CD14-positive monocyte (primary cell): Measurements from ENCODE around the gene NTSR2. TPM values are rescaled to one million over a fixed set of nuclear protein-coding genes. Genes with fewer than 3 reads are reported as not detected.
A peak's percentile ranks its signal among the peaks of the same experiment; 100 is the strongest.

Source experiments
- DNase-seq, 3 donors: peaks; one replicate each; pipeline ENCODE4 v3.0.0-alpha.2; 2011 to 2022
- H2AFZ ChIP-seq: 2 replicates; pipeline ENCODE4 v1.6.0; 2012; ENCODE audit warnings: mild to moderate bottlenecking, low read depth, low read length, inconsistent platforms; ENCODE audit not compliant: insufficient read depth, poor library complexity, severe bottlenecking
- H3K27ac ChIP-seq, 2 donors: 1 replicate in 1 of 2; 2 replicates in 1 of 2; pipeline ENCODE4 v1.5.1; 2012 to 2013; ENCODE audit warnings: low read length in 2 of 2, control low read depth in 1 of 2, inconsistent platforms in 1 of 2, low read depth in 1 of 2, mild to moderate bottlenecking in 1 of 2
- H3K27me3 ChIP-seq, 2 donors: one replicate each; pipeline versions ENCODE4 v1.6.0 to v1.6.1; 2011 to 2013; ENCODE audit warnings: low read length in 2 of 2; ENCODE audit not compliant: control insufficient read depth in 2 of 2, insufficient read depth in 2 of 2
- H3K36me3 ChIP-seq, 2 donors: replicated peaks in 1 of 2; 1 replicate in 1 of 2; 2 replicates in 1 of 2; pipeline versions ENCODE4 v1.5.1 to v1.6.1; 2012 to 2013; ENCODE audit warnings: low read length in 2 of 2, control low read depth in 1 of 2, inconsistent platforms in 1 of 2, mild to moderate bottlenecking in 1 of 2; ENCODE audit not compliant: insufficient read depth in 2 of 2, control insufficient read depth in 1 of 2
- H3K4me1 ChIP-seq, 2 donors: 1 replicate in 1 of 2; 2 replicates in 1 of 2; pipeline versions ENCODE4 v1.5.1 to v1.6.1; 2012 to 2013; ENCODE audit warnings: low read length in 2 of 2, control low read depth in 1 of 2, inconsistent platforms in 1 of 2, mild to moderate bottlenecking in 1 of 2, moderate library complexity in 1 of 2; ENCODE audit not compliant: insufficient read depth in 2 of 2, control insufficient read depth in 1 of 2
- H3K4me2 ChIP-seq: replicated peaks from 2 replicates; pipeline ENCODE3; 2012; ENCODE audit warnings: low read length, moderate library complexity, mild to moderate bottlenecking; ENCODE audit not compliant: poor library complexity, severe bottlenecking; ENCODE audit errors: extremely low read depth
- H3K4me3 ChIP-seq, 3 experiments: fragments of 200-600 bp in 1 of 3; sonication (generic) in 1 of 3; replicated peaks in 1 of 3; 1 replicate in 2 of 3; 2 replicates in 1 of 3; pipeline ENCODE4 v1.5.1; 2011 to 2013; ENCODE audit warnings: low read length in 3 of 3, mild to moderate bottlenecking in 3 of 3, control low read depth in 2 of 3, low read depth in 2 of 3, inconsistent platforms in 1 of 3, moderate library complexity in 1 of 3
- H3K79me2 ChIP-seq: 2 replicates; pipeline ENCODE4 v1.6.0; 2012; ENCODE audit warnings: mild to moderate bottlenecking, control low read depth, inconsistent platforms, low read length, moderate library complexity; ENCODE audit not compliant: insufficient read depth
- H3K9ac ChIP-seq: 2 replicates; pipeline ENCODE4 v1.6.0; 2017; ENCODE audit warnings: low read length, mild to moderate bottlenecking; ENCODE audit not compliant: insufficient read depth, poor library complexity, severe bottlenecking
- H3K9me3 ChIP-seq, 2 donors: replicated peaks in 1 of 2; 1 replicate in 1 of 2; 2 replicates in 1 of 2; pipeline versions ENCODE4 v1.5.1 to v1.6.1; 2012 to 2013; ENCODE audit warnings: low read length in 2 of 2, control low read depth in 1 of 2; ENCODE audit not compliant: control insufficient read depth in 1 of 2, insufficient read depth in 1 of 2
- H4K20me1 ChIP-seq: 2 replicates; pipeline ENCODE4 v1.6.0; 2012; ENCODE audit warnings: mild to moderate bottlenecking, low read length, control low read depth, moderate library complexity; ENCODE audit not compliant: insufficient read depth
- H3K27ac Mint-ChIP-seq, 7 donors: one replicate each; pipeline ENCODE4 v1.8.0; 2020; ENCODE audit warnings: mild to moderate bottlenecking in 7 of 7, mixed read lengths in 7 of 7, moderate library complexity in 6 of 7, inconsistent platforms in 2 of 7
- H3K27me3 Mint-ChIP-seq, 3 donors: one replicate each; pipeline ENCODE4 v1.8.0; 2021 to 2022; ENCODE audit warnings: low read depth in 3 of 3, mild to moderate bottlenecking in 3 of 3, mixed read lengths in 3 of 3, moderate library complexity in 3 of 3, inconsistent platforms in 1 of 3
- H3K36me3 Mint-ChIP-seq, 2 donors: one replicate each; pipeline ENCODE4 v1.8.0; 2020; ENCODE audit warnings: mixed read lengths in 2 of 2, inconsistent platforms in 1 of 2, mild to moderate bottlenecking in 1 of 2
- H3K4me1 Mint-ChIP-seq: one replicate; pipeline ENCODE4 v1.8.0; 2020; ENCODE audit warnings: mild to moderate bottlenecking, mixed read lengths
- H3K4me3 Mint-ChIP-seq, 2 donors: one replicate each; pipeline ENCODE4 v1.8.0; 2020; ENCODE audit warnings: mild to moderate bottlenecking in 2 of 2, mixed read lengths in 2 of 2, moderate library complexity in 1 of 2
- H3K9me3 Mint-ChIP-seq, 7 donors: one replicate each; pipeline ENCODE4 v1.8.0; 2020 to 2022; ENCODE audit warnings: mixed read lengths in 7 of 7, mild to moderate bottlenecking in 6 of 7, moderate library complexity in 6 of 7, inconsistent platforms in 2 of 7
- WGBS: methylation state at CpG from one replicate; pipeline ENCODE4 v1.1.5; 2013; ENCODE audit warnings: missing lambda C conversion rate; ENCODE audit not compliant: insufficient coverage; 5-methylcytosine and 5-hydroxymethylcytosine counted together
- intact Hi-C, 2 donors: fragments of 100-400 bp; cut with micrococcal nuclease; formaldehyde crosslinking; loops; one replicate each; pipeline versions ENCODE4 v1.15.0 to v1.15.1; 2023
- polyA plus RNA-seq, 3 donors: library from polyadenylated mRNA; depleted of rRNA in 1 of 3; unstranded in 2 of 3; stranded (reverse) in 1 of 3; fragments of 300-500 nt in 2 of 3; fragments of >200 nt in 1 of 3; fragmentation: Illumina TruSeq in 2 of 3; gene quantifications; 1 replicate in 2 of 3; 2 replicates in 1 of 3; pipeline ENCODE4 v1.2.3, GENCODE V29; 2012 to 2021
- TF ChIP-seq, protein P1 (sequence below): fragments of 200-600 bp; IDR thresholded peaks from one replicate; pipeline ENCODE4 v1.8.0; 2022; ENCODE audit warnings: antibody characterized with exemption, mild to moderate bottlenecking

The NTSR2 gene
- polyA plus RNA-seq, 3 donors: not detected

DNA sequence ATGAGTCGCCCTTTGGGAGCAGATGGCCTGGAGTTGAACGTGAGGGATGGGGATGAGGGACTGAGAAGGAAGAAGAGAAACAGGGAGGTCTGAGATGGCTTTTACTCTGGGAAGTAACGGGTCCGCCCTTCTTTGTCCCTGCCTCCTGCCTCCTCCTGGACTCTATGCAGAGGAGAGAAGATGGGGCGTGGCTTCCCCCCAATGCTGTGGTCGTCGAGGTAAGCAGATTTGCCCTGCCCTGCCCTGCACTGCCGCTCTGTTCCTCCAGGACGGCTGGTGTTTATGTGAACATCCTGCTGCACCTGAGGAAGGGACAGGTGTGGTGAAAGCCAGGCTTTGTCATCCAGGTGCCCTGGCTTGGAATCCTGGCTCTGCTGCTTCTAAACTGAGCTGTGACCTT lies 13.5 kb upstream of the NTSR2 start:
- H3K27me3 ChIP-seq: peaks cover 0 to under 1% of the 10 kb centered on the region in 2 donors
- H3K36me3 ChIP-seq: no peaks in the 10 kb centered on the region
- H3K4me1 ChIP-seq: peaks cover 10 to 13% of the 10 kb centered on the region in 2 donors
- 70% methylated on average over 9 of the region's 9 CpGs for WGBS
- H3K36me3 Mint-ChIP-seq: no peaks in the 10 kb centered on the region
- no peak overlapping the region for H3K4me3 Mint-ChIP-seq
- H2AFZ ChIP-seq: no peak overlapping the region
- TF ChIP-seq, protein P1, sequence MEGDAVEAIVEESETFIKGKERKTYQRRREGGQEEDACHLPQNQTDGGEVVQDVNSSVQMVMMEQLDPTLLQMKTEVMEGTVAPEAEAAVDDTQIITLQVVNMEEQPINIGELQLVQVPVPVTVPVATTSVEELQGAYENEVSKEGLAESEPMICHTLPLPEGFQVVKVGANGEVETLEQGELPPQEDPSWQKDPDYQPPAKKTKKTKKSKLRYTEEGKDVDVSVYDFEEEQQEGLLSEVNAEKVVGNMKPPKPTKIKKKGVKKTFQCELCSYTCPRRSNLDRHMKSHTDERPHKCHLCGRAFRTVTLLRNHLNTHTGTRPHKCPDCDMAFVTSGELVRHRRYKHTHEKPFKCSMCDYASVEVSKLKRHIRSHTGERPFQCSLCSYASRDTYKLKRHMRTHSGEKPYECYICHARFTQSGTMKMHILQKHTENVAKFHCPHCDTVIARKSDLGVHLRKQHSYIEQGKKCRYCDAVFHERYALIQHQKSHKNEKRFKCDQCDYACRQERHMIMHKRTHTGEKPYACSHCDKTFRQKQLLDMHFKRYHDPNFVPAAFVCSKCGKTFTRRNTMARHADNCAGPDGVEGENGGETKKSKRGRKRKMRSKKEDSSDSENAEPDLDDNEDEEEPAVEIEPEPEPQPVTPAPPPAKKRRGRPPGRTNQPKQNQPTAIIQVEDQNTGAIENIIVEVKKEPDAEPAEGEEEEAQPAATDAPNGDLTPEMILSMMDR: no peak
- intact Hi-C loops: no loop called here
- H3K27me3 Mint-ChIP-seq: peaks cover 17 to 31% (median 19%) of the 10 kb centered on the region in 3 donors
- DNase-seq: no peak
- H3K4me2 ChIP-seq: no peak overlapping the region
- no peak overlapping the region for H3K9ac ChIP-seq
- H4K20me1 ChIP-seq: no peaks in the 10 kb centered on the region
- H3K4me3 ChIP-seq: no peak overlapping the region
- H3K27ac ChIP-seq: no peak overlapping the region
- H3K4me1 Mint-ChIP-seq: peaks cover 12% of the 10 kb centered on the region
- no peaks in the 10 kb centered on the region for H3K79me2 ChIP-seq
- peak overlapping the region in 1 of 7 donors; percentile 9 for H3K27ac Mint-ChIP-seq
- peaks cover 0 to 4% (median 0%) of the 10 kb centered on the region in 7 donors for H3K9me3 Mint-ChIP-seq
- no peaks in the 10 kb centered on the region for H3K9me3 ChIP-seq

DNA sequence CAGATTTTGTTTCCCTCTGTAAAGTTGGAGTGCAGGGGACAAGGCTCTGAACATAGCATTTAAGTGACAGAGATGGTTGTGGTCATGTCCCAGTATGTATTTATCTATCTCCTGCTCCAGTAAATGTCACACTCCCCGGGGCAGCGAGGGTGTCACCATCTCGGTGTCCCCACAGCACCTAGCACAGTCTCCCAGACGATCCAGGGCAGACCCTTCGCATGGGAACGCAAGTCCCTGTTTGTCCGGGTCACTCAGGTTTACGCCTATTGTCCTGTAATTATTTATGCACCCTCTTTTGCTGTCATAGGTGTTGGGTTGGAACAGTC lies 12.6 kb upstream of the NTSR2 start:
- Mint-ChIP-seq H3K36me3 (no peaks in the 10 kb centered on the region), H3K27ac (peak overlapping the region in 1 of 7 donors; percentile 72), H3K4me1 (peaks cover 3% of the 10 kb centered on the region), H3K27me3 (peaks cover 25 to 41% (median 27%) of the 10 kb centered on the region in 3 donors), H3K4me3 (no peak overlapping the region), H3K9me3 (peaks cover 0 to 4% (median 0%) of the 10 kb centered on the region in 7 donors)
- H4K20me1 ChIP-seq: no peaks in the 10 kb centered on the region
- H3K9ac ChIP-seq: no peak overlapping the region
- H3K4me2 ChIP-seq: no peak overlapping the region
- no peak overlapping the region for H3K4me3 ChIP-seq
- DNase-seq: no peak
- H3K4me1 ChIP-seq: peaks cover 1 to 4% of the 10 kb centered on the region in 2 donors
- no peaks in the 10 kb centered on the region for H3K36me3 ChIP-seq
- intact Hi-C loops: no loop called here
- no peaks in the 10 kb centered on the region for H3K9me3 ChIP-seq
- peaks cover 0 to 9% of the 10 kb centered on the region in 2 donors for H3K27me3 ChIP-seq
- no peaks in the 10 kb centered on the region for H3K79me2 ChIP-seq
- no peak overlapping the region for H2AFZ ChIP-seq
- 100% methylated on average over 1 of the region's 8 CpGs for WGBS
- TF ChIP-seq, protein P1: no peak
- H3K27ac ChIP-seq: no peak overlapping the region
